ENCODE measurements around the gene GPC6. TPM values are rescaled to one million over a fixed set of nuclear protein-coding genes. Genes with fewer than 3 reads are reported as not detected.

The GPC6 gene
- polyA plus RNA-seq, 4 donors: 0.22 to 45.0 (median 1.4) TPM

- 75 to 84% (median 79%) methylated on average over 2 of the region's 2 CpGs for WGBS, 3 donors
- FAIRE-seq (no peak), DNase-seq (no peak)
- peaks cover 0 to 3% (median 0%) of the 10 kb centered on the region in 3 donors for H3K36me3 ChIP-seq (ENCODE audit: control insufficient read depth in 3 of 3, insufficient read depth in 2 of 3, low read depth in 1 of 3, low read length in 3 of 3)
- no peaks in the 10 kb centered on the region for H3K4me1 ChIP-seq (ENCODE audit: control insufficient read depth in 3 of 3, insufficient read depth in 2 of 3, low read depth in 1 of 3, low read length in 2 of 3)
- no peak overlapping the region for H3K4me3 ChIP-seq (ENCODE audit: low read depth in 1 of 3, low read length in 3 of 3)
- no peaks in the 10 kb centered on the region for H3K27me3 ChIP-seq (ENCODE audit: control insufficient read depth in 3 of 3, insufficient read depth in 3 of 3, low read length in 3 of 3)
- peaks cover 0 to 9% of the 10 kb centered on the region in 2 donors for H3K9me3 ChIP-seq (ENCODE audit: control insufficient read depth in 2 of 2, insufficient read depth in 1 of 2, low read depth in 1 of 2, low read length in 1 of 2)
- no peak overlapping the region for H3K27ac ChIP-seq (ENCODE audit: low read depth in 1 of 3, low read length in 2 of 3)
Observed at GRCh38 chr13:94160875-94161274, 934.3 kb downstream of the GPC6 start.

- 67 to 96% (median 87%) methylated on average over 2 of the region's 2 CpGs for WGBS, 3 donors
- Histone ChIP-seq H3K27ac (ENCODE audit: low read depth in 1 of 3, low read length in 2 of 3) (no peak overlapping the region), H3K36me3 (ENCODE audit: control insufficient read depth in 3 of 3, insufficient read depth in 2 of 3, low read depth in 1 of 3, low read length in 3 of 3) (peaks cover 0 to 3% (median 0%) of the 10 kb centered on the region in 3 donors), H3K9me3 (ENCODE audit: control insufficient read depth in 2 of 2, insufficient read depth in 1 of 2, low read depth in 1 of 2, low read length in 1 of 2) (peaks cover 0 to 9% of the 10 kb centered on the region in 2 donors), H3K27me3 (ENCODE audit: control insufficient read depth in 3 of 3, insufficient read depth in 3 of 3, low read length in 3 of 3) (no peaks in the 10 kb centered on the region), H3K4me3 (ENCODE audit: low read depth in 1 of 3, low read length in 3 of 3) (no peak overlapping the region), H3K4me1 (ENCODE audit: control insufficient read depth in 3 of 3, insufficient read depth in 2 of 3, low read depth in 1 of 3, low read length in 2 of 3) (no peaks in the 10 kb centered on the region)
- FAIRE-seq (no peak), DNase-seq (no peak)
Observed at GRCh38 chr13:94162289-94162688, 935.7 kb downstream of the GPC6 start.

- FAIRE-seq: no peak
- no peak overlapping the region for H3K4me3 ChIP-seq (ENCODE audit: low read depth in 1 of 3, low read length in 3 of 3)
- H3K4me1 ChIP-seq (ENCODE audit: control insufficient read depth in 3 of 3, insufficient read depth in 2 of 3, low read depth in 1 of 3, low read length in 2 of 3): no peaks in the 10 kb centered on the region
- no peak overlapping the region for H3K27ac ChIP-seq (ENCODE audit: low read depth in 1 of 3, low read length in 2 of 3)
- no peak for DNase-seq
- peaks cover 0 to 3% (median 0%) of the 10 kb centered on the region in 3 donors for H3K36me3 ChIP-seq (ENCODE audit: control insufficient read depth in 3 of 3, insufficient read depth in 2 of 3, low read depth in 1 of 3, low read length in 3 of 3)
- H3K9me3 ChIP-seq (ENCODE audit: control insufficient read depth in 2 of 2, insufficient read depth in 1 of 2, low read depth in 1 of 2, low read length in 1 of 2): peaks cover 0 to 9% of the 10 kb centered on the region in 2 donors
- H3K27me3 ChIP-seq (ENCODE audit: control insufficient read depth in 3 of 3, insufficient read depth in 3 of 3, low read length in 3 of 3): no peaks in the 10 kb centered on the region
- 81 to 91% (median 82%) methylated on average over 1 of the region's 1 CpG for WGBS, 3 donors
Observed at GRCh38 chr13:94163535-94163934, 936.9 kb downstream of the GPC6 start.

GRCh38 chr13:94168783-94169453 lies 942.3 kb downstream of the GPC6 start:
- DNase-seq (no peak), FAIRE-seq (no peak)
- 71 to 87% (median 81%) methylated on average over 9 of the region's 9 CpGs for WGBS, 3 donors
- Histone ChIP-seq H3K4me1 (ENCODE audit: control insufficient read depth in 3 of 3, insufficient read depth in 2 of 3, low read depth in 1 of 3, low read length in 2 of 3) (no peaks in the 10 kb centered on the region), H3K27me3 (ENCODE audit: control insufficient read depth in 3 of 3, insufficient read depth in 3 of 3, low read length in 3 of 3) (no peaks in the 10 kb centered on the region), H3K36me3 (ENCODE audit: control insufficient read depth in 3 of 3, insufficient read depth in 2 of 3, low read depth in 1 of 3, low read length in 3 of 3) (no peaks in the 10 kb centered on the region), H3K4me3 (ENCODE audit: low read depth in 1 of 3, low read length in 3 of 3) (no peak overlapping the region), H3K27ac (ENCODE audit: low read depth in 1 of 3, low read length in 2 of 3) (no peak overlapping the region), H3K9me3 (ENCODE audit: control insufficient read depth in 2 of 2, insufficient read depth in 1 of 2, low read depth in 1 of 2, low read length in 1 of 2) (no peaks in the 10 kb centered on the region)

GRCh38 chr13:94169454-94170144 lies 943.0 kb downstream of the GPC6 start:
- no peak for FAIRE-seq
- Histone ChIP-seq H3K4me3 (ENCODE audit: low read depth in 1 of 3, low read length in 3 of 3) (no peak overlapping the region), H3K36me3 (ENCODE audit: control insufficient read depth in 3 of 3, insufficient read depth in 2 of 3, low read depth in 1 of 3, low read length in 3 of 3) (no peaks in the 10 kb centered on the region), H3K27me3 (ENCODE audit: control insufficient read depth in 3 of 3, insufficient read depth in 3 of 3, low read length in 3 of 3) (no peaks in the 10 kb centered on the region), H3K4me1 (ENCODE audit: control insufficient read depth in 3 of 3, insufficient read depth in 2 of 3, low read depth in 1 of 3, low read length in 2 of 3) (no peaks in the 10 kb centered on the region), H3K27ac (ENCODE audit: low read depth in 1 of 3, low read length in 2 of 3) (no peak overlapping the region), H3K9me3 (ENCODE audit: control insufficient read depth in 2 of 2, insufficient read depth in 1 of 2, low read depth in 1 of 2, low read length in 1 of 2) (no peaks in the 10 kb centered on the region)
- no peak for DNase-seq
- 73 to 81% (median 74%) methylated on average over 5 of the region's 5 CpGs for whole genome bisulfite sequencing, 3 donors

- no peaks in the 10 kb centered on the region for H3K36me3 ChIP-seq (ENCODE audit: control insufficient read depth in 3 of 3, insufficient read depth in 2 of 3, low read depth in 1 of 3, low read length in 3 of 3)
- DNase-seq: no peak
- FAIRE-seq: no peak
- 67 to 79% (median 77%) methylated on average over 4 of the region's 4 CpGs for WGBS, 3 donors
- no peak overlapping the region for H3K4me3 ChIP-seq (ENCODE audit: low read depth in 1 of 3, low read length in 3 of 3)
- no peaks in the 10 kb centered on the region for H3K27me3 ChIP-seq (ENCODE audit: control insufficient read depth in 3 of 3, insufficient read depth in 3 of 3, low read length in 3 of 3)
- no peaks in the 10 kb centered on the region for H3K4me1 ChIP-seq (ENCODE audit: control insufficient read depth in 3 of 3, insufficient read depth in 2 of 3, low read depth in 1 of 3, low read length in 2 of 3)
- H3K9me3 ChIP-seq (ENCODE audit: control insufficient read depth in 2 of 2, insufficient read depth in 1 of 2, low read depth in 1 of 2, low read length in 1 of 2): no peaks in the 10 kb centered on the region
- H3K27ac ChIP-seq (ENCODE audit: low read depth in 1 of 3, low read length in 2 of 3): no peak overlapping the region
Observed at GRCh38 chr13:94170145-94170571, 943.6 kb downstream of the GPC6 start.

- FAIRE-seq (no peak), DNase-seq (no peak)
- Histone ChIP-seq H3K4me3 (ENCODE audit: low read depth in 1 of 3, low read length in 3 of 3) (no peak overlapping the region), H3K27me3 (ENCODE audit: control insufficient read depth in 3 of 3, insufficient read depth in 3 of 3, low read length in 3 of 3) (no peaks in the 10 kb centered on the region), H3K4me1 (ENCODE audit: control insufficient read depth in 3 of 3, insufficient read depth in 2 of 3, low read depth in 1 of 3, low read length in 2 of 3) (no peaks in the 10 kb centered on the region), H3K27ac (ENCODE audit: low read depth in 1 of 3, low read length in 2 of 3) (no peak overlapping the region), H3K9me3 (ENCODE audit: control insufficient read depth in 2 of 2, insufficient read depth in 1 of 2, low read depth in 1 of 2, low read length in 1 of 2) (no peaks in the 10 kb centered on the region), H3K36me3 (ENCODE audit: control insufficient read depth in 3 of 3, insufficient read depth in 2 of 3, low read depth in 1 of 3, low read length in 3 of 3) (no peaks in the 10 kb centered on the region)
- 90 to 94% (median 92%) methylated on average over 2 of the region's 2 CpGs for WGBS, 3 donors
Observed at GRCh38 chr13:94172416-94172815, 945.8 kb downstream of the GPC6 start.

- H3K27me3 ChIP-seq (ENCODE audit: control insufficient read depth in 3 of 3, insufficient read depth in 3 of 3, low read length in 3 of 3): no peaks in the 10 kb centered on the region
- DNase-seq: no peak
- no peaks in the 10 kb centered on the region for H3K9me3 ChIP-seq (ENCODE audit: control insufficient read depth in 2 of 2, insufficient read depth in 1 of 2, low read depth in 1 of 2, low read length in 1 of 2)
- H3K4me1 ChIP-seq (ENCODE audit: control insufficient read depth in 3 of 3, insufficient read depth in 2 of 3, low read depth in 1 of 3, low read length in 2 of 3): no peaks in the 10 kb centered on the region
- WGBS, 3 donors: 82 to 87% (median 84%) methylated on average over 4 of the region's 4 CpGs
- H3K27ac ChIP-seq (ENCODE audit: low read depth in 1 of 3, low read length in 2 of 3): no peak overlapping the region
- H3K36me3 ChIP-seq (ENCODE audit: control insufficient read depth in 3 of 3, insufficient read depth in 2 of 3, low read depth in 1 of 3, low read length in 3 of 3): no peaks in the 10 kb centered on the region
- no peak overlapping the region for H3K4me3 ChIP-seq (ENCODE audit: low read depth in 1 of 3, low read length in 3 of 3)
- no peak for FAIRE-seq
Observed at GRCh38 chr13:94173312-94173854, 946.8 kb downstream of the GPC6 start.

Measured in small intestine (tissue), 7 donors.